HepG2 (cell line): ENCODE data around the gene RAI14.

Source experiments
- FOXM1 ChIP-seq: sonication (generic); formaldehyde crosslinking; IDR thresholded peaks from 2 replicates; pipeline ENCODE4 v1.5.0; 2020; ENCODE audit warnings: missing genetic modification reagents
- MTA3 ChIP-seq: sonication (generic); formaldehyde crosslinking; IDR thresholded peaks from 2 replicates; pipeline ENCODE4 v1.4.0; 2020; ENCODE audit warnings: missing genetic modification reagents
- NR2F6 ChIP-seq, 2 experiments: IDR thresholded peaks; 2 replicates each; pipeline ENCODE4 v1.6.1; 2016; ENCODE audit warnings: antibody characterized with exemption in 1 of 2, mild to moderate bottlenecking in 1 of 2
- POLR2A ChIP-seq, 2 experiments: IDR thresholded peaks; 2 replicates each; pipeline ENCODE4 v1.6.1; 2011; ENCODE audit warnings: low read depth in 2 of 2, low read length in 2 of 2, mild to moderate bottlenecking in 1 of 2, moderate library complexity in 1 of 2; ENCODE audit not compliant: insufficient read depth in 1 of 2
- RBM22 ChIP-seq: fragments of 200-400 bp; formaldehyde crosslinking; optimal IDR thresholded peaks from 2 replicates; pipeline ENCODE3; 2017; ENCODE audit warnings: mild to moderate bottlenecking, low read length, moderate library complexity
- ZNF296 ChIP-seq: sonication (generic); formaldehyde crosslinking; conservative IDR thresholded peaks from 2 replicates; pipeline ENCODE4 v1.5.0; 2020; ENCODE audit warnings: mild to moderate bottlenecking, missing genetic modification reagents
- ZNF83 ChIP-seq: sonication (generic); formaldehyde crosslinking; IDR thresholded peaks from 2 replicates; pipeline ENCODE4 v1.4.0; 2020; ENCODE audit warnings: missing genetic modification reagents, mild to moderate bottlenecking, borderline replicate concordance
- ZZZ3 ChIP-seq: sonication (generic); formaldehyde crosslinking; IDR thresholded peaks from 2 replicates; pipeline ENCODE4 v1.4.0; 2020; ENCODE audit warnings: missing genetic modification reagents, mild to moderate bottlenecking, borderline replicate concordance
- TF ChIP-seq, protein P1 (sequence below): sonication (generic); formaldehyde crosslinking; IDR thresholded peaks from 2 replicates; pipeline ENCODE4 v1.4.0; 2020; ENCODE audit warnings: missing genetic modification reagents, low read depth, mild to moderate bottlenecking, borderline replicate concordance
- TF ChIP-seq, protein P2 (sequence below), 2 experiments: sonication (generic) in 1 of 2; formaldehyde crosslinking in 1 of 2; IDR thresholded peaks; 2 replicates each; pipeline versions ENCODE4 v1.6.1 to v1.9.0; 2014 to 2022; ENCODE audit warnings: antibody characterized with exemption in 1 of 2, borderline replicate concordance in 1 of 2, inconsistent platforms in 1 of 2, low read depth in 1 of 2, missing genetic modification reagents in 1 of 2
- TF ChIP-seq, protein P3 (sequence below), 2 experiments: fragments of 450-650 bp in 1 of 2; sonication (generic) in 1 of 2; formaldehyde crosslinking; IDR thresholded peaks; 2 replicates each; pipeline versions ENCODE4 v1.5.0 to v1.8.0; 2020 to 2022; ENCODE audit warnings: mild to moderate bottlenecking in 1 of 2, missing genetic modification reagents in 1 of 2

DNA sequence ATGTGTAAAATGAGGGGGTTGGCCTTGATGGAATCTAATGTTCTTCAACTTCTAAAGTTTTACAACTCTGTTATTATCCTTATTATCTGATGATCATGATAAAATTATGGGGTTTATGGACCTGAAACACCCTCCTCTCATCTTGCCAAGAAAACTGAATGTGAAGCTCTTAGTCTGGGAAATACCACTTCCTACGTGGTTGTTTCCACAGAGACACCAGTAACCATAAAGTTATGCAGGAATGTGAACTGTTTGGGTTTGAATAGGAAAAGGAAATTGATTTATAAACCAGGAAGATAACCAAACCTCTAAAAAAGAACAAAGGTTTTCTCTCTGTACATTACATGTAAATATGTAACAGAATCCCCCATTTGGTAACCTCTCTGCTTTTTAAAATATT is 28.3 kb upstream of the RAI14 start:
- no peak for TF ChIP-seq FOXM1 (CRISPR knock-in tag)
- TF ChIP-seq POLR2A (IDR thresholded peaks at IDR 0.05; ENCODE audit: insufficient read depth in 1 of 2, low read depth in 2 of 2, low read length in 2 of 2): no peak
- TF ChIP-seq NR2F6 (IDR thresholded peaks at IDR 0.05): no peak
- TF ChIP-seq NR2F6 (CRISPR knock-in tag; IDR thresholded peaks at IDR 0.05): no peak
- TF ChIP-seq, protein P1, sequence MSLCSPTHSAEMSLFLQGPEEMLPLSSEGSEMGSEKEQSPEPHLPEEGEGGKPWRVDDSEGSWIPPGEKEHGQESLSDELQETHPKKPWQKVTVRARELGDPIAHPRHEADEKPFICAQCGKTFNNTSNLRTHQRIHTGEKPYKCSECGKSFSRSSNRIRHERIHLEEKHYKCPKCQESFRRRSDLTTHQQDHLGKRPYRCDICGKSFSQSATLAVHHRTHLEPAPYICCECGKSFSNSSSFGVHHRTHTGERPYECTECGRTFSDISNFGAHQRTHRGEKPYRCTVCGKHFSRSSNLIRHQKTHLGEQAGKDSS (CRISPR knock-in tag): no peak
- TF ChIP-seq MTA3 (CRISPR knock-in tag): no peak
- TF ChIP-seq ZZZ3 (CRISPR knock-in tag): no peak
- TF ChIP-seq, protein P2, sequence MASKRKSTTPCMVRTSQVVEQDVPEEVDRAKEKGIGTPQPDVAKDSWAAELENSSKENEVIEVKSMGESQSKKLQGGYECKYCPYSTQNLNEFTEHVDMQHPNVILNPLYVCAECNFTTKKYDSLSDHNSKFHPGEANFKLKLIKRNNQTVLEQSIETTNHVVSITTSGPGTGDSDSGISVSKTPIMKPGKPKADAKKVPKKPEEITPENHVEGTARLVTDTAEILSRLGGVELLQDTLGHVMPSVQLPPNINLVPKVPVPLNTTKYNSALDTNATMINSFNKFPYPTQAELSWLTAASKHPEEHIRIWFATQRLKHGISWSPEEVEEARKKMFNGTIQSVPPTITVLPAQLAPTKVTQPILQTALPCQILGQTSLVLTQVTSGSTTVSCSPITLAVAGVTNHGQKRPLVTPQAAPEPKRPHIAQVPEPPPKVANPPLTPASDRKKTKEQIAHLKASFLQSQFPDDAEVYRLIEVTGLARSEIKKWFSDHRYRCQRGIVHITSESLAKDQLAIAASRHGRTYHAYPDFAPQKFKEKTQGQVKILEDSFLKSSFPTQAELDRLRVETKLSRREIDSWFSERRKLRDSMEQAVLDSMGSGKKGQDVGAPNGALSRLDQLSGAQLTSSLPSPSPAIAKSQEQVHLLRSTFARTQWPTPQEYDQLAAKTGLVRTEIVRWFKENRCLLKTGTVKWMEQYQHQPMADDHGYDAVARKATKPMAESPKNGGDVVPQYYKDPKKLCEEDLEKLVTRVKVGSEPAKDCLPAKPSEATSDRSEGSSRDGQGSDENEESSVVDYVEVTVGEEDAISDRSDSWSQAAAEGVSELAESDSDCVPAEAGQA (IDR thresholded peaks at IDR 0.05; ENCODE audit: low read depth): no peak
- TF ChIP-seq, protein P2 (CRISPR knock-in tag; IDR thresholded peaks at IDR 0.05; ENCODE audit: borderline replicate concordance): no peak
- TF ChIP-seq RBM22: no peak
- TF ChIP-seq ZNF83: no peak
- TF ChIP-seq, protein P3, sequence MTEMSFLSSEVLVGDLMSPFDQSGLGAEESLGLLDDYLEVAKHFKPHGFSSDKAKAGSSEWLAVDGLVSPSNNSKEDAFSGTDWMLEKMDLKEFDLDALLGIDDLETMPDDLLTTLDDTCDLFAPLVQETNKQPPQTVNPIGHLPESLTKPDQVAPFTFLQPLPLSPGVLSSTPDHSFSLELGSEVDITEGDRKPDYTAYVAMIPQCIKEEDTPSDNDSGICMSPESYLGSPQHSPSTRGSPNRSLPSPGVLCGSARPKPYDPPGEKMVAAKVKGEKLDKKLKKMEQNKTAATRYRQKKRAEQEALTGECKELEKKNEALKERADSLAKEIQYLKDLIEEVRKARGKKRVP (CRISPR knock-in tag; IDR thresholded peaks at IDR 0.05): no peak
- no peak for TF ChIP-seq ZNF296
